Left ventricle myocardium inferior (tissue), 1 donor: ENCODE measurements around the gene ABHD14A. TPM values are rescaled to one million over a fixed set of nuclear protein-coding genes. Genes with fewer than 3 reads are reported as not detected.
"Not testable (repeated sequence)": the region's sequence is repeated elsewhere in the genome, so short reads cannot be mapped to it uniquely, and the experiment has no call there.

ENCODE experiments used
- DNase-seq: peaks from one replicate; pipeline ENCODE4 v3.0.0-alpha.2; 2020
- H3K27ac ChIP-seq: fragments of 200-600 bp; replicated peaks from 2 replicates; pipeline ENCODE4 v1.8.0; 2021
- H3K27me3 ChIP-seq: fragments of 200-600 bp; 2 replicates; pipeline ENCODE4 v1.8.0; 2021; ENCODE audit warnings: low read depth
- H3K36me3 ChIP-seq: fragments of 200-600 bp; 2 replicates; pipeline ENCODE4 v1.8.0; 2021
- H3K4me1 ChIP-seq: fragments of 200-600 bp; 2 replicates; pipeline ENCODE4 v1.8.0; 2021
- H3K4me3 ChIP-seq: fragments of 200-600 bp; 2 replicates; pipeline ENCODE4 v1.8.0; 2021; ENCODE audit warnings: mild to moderate bottlenecking, moderate library complexity
- H3K9me3 ChIP-seq: fragments of 200-600 bp; replicated peaks from 2 replicates; pipeline ENCODE4 v1.8.0; 2021
- CTCF ChIP-seq: fragments of 200-600 bp; IDR thresholded peaks from 2 replicates; pipeline ENCODE4 v1.8.0; 2021; ENCODE audit warnings: antibody characterized with exemption, mild to moderate bottlenecking, borderline replicate concordance
- intact Hi-C: fragments of 100-400 bp; cut with micrococcal nuclease; formaldehyde crosslinking; loops from one replicate; pipeline ENCODE4 v1.11.0; 2022
- total RNA-seq: library from RNA; stranded (reverse); fragmentation: NEBNext Ultra II Directional; extraction: Animal tissue kit (Norgen Biotek cat#: 25700); gene quantifications from one replicate; pipeline ENCODE4 v1.2.1, GENCODE V29; 2021
- donor health status: DM: no; HTN: yes; CAD: no; lungs with severe emphysema.

ABHD14A gene
- total RNA-seq, 1 donor from 2014 or later, result 25.8 TPM

- no peak overlapping the region for H3K4me3 ChIP-seq
- TF ChIP-seq CTCF, result no peak
- DNase-seq, result no peak
- no peaks in the 10 kb centered on the region for H3K9me3 ChIP-seq
- intact Hi-C loops, result no loop called here
- no peaks in the 10 kb centered on the region for H3K27me3 ChIP-seq
- H3K4me1 ChIP-seq, result peaks cover 30% of the 10 kb centered on the region
- H3K36me3 ChIP-seq, result peaks cover 8% of the 10 kb centered on the region
- H3K27ac ChIP-seq, result no peak overlapping the region
Measured at GRCh38 chr3:51987568-51987967, 12.7 kb downstream of the ABHD14A start.

- DNase-seq, result no peak
- no peak overlapping the region for H3K27ac ChIP-seq
- intact Hi-C loops, result no loop called here
Measured at GRCh38 chr3:51988286-51989146, 13.7 kb downstream of the ABHD14A start.

GRCh38 chr3:51990501-51990971, 15.7 kb downstream of the ABHD14A start:
- Histone ChIP-seq H3K36me3 (peaks cover 32% of the 10 kb centered on the region), H3K4me1 (peaks cover 42% of the 10 kb centered on the region)
- DNase-seq, H3K4me3 ChIP-seq, H3K27me3 ChIP-seq, H3K9me3 ChIP-seq, H3K27ac ChIP-seq, intact Hi-C loops: not testable (repeated sequence)

More at GRCh38 chr3:51988286-51989146, 13.7 kb downstream of the ABHD14A start:
- no peak for TF ChIP-seq CTCF
- Histone ChIP-seq H3K4me1 (peaks cover 32% of the 10 kb centered on the region), H3K36me3 (peaks cover 17% of the 10 kb centered on the region), H3K27me3 (no peaks in the 10 kb centered on the region), H3K9me3 (no peaks in the 10 kb centered on the region), H3K4me3 (no peak overlapping the region)

- Histone ChIP-seq H3K4me3 (no peak overlapping the region), H3K27me3 (no peaks in the 10 kb centered on the region), H3K27ac (no peak overlapping the region), H3K4me1 (peaks cover 46% of the 10 kb centered on the region), H3K36me3 (peaks cover 32% of the 10 kb centered on the region), H3K9me3 (no peaks in the 10 kb centered on the region)
- intact Hi-C loops, result no loop called here
- no peak for TF ChIP-seq CTCF
- no peak for DNase-seq
Measured at GRCh38 chr3:51992017-51992682, 17.3 kb downstream of the ABHD14A start.

GRCh38 chr3:51993657-51994056, 18.8 kb downstream of the ABHD14A start:
- H3K4me1 ChIP-seq, result peaks cover 46% of the 10 kb centered on the region
- H3K36me3 ChIP-seq, result peaks cover 32% of the 10 kb centered on the region
- DNase-seq, H3K4me3 ChIP-seq, H3K27ac ChIP-seq, H3K27me3 ChIP-seq, intact Hi-C loops, H3K9me3 ChIP-seq: not testable (repeated sequence)

GRCh38 chr3:51994530-51994929, 19.7 kb downstream of the ABHD14A start:
- Histone ChIP-seq H3K9me3 (no peaks in the 10 kb centered on the region), H3K27ac (peak overlapping the region; percentile 84), H3K4me1 (peaks cover 38% of the 10 kb centered on the region), H3K36me3 (peaks cover 32% of the 10 kb centered on the region), H3K27me3 (no peaks in the 10 kb centered on the region), H3K4me3 (peak overlapping the region; percentile 82)
- intact Hi-C loops, result no loop called here
- TF ChIP-seq CTCF, result no peak
- no peak for DNase-seq
